Neural crest cell (in vitro differentiated cells): ENCODE measurements around the gene ZNF804B. TPM values are rescaled to one million over a fixed set of nuclear protein-coding genes. Genes with fewer than 3 reads are reported as not detected.

Experiments
- DNase-seq: peaks from one replicate; pipeline ENCODE4 v3.0.0; 2021; ENCODE audit warnings: low read depth, mixed read lengths, low spot score
- H3K27ac Mint-ChIP-seq: one replicate; pipeline ENCODE4 v1.8.0; 2021; ENCODE audit warnings: mild to moderate bottlenecking, mixed read lengths; ENCODE audit not compliant: unreplicated experiment
- H3K27me3 Mint-ChIP-seq: 2 replicates; pipeline ENCODE4 v1.8.0; 2021; ENCODE audit warnings: low read depth, mild to moderate bottlenecking, mixed read lengths
- H3K36me3 Mint-ChIP-seq: 2 replicates; pipeline ENCODE4 v1.8.0; 2021; ENCODE audit warnings: low read depth, mild to moderate bottlenecking, mixed read lengths
- H3K4me1 Mint-ChIP-seq: 2 replicates; pipeline ENCODE4 v1.8.0; 2021; ENCODE audit warnings: mixed read lengths
- H3K4me3 Mint-ChIP-seq: one replicate; pipeline ENCODE4 v1.8.0; 2021; ENCODE audit warnings: mild to moderate bottlenecking, mixed read lengths
- H3K9me3 Mint-ChIP-seq: 2 replicates; pipeline ENCODE4 v1.8.0; 2021; ENCODE audit warnings: mixed read lengths
- CTCF ChIP-seq: fragments of 200-600 bp; sonication (generic); conservative IDR thresholded peaks from 2 replicates; pipeline ENCODE4 v1.5.0; 2021; ENCODE audit warnings: antibody characterized with exemption, mild to moderate bottlenecking
- total RNA-seq: library from RNA; stranded (reverse); gene quantifications from 2 replicates; pipeline ENCODE4 v1.2.1, GENCODE V29; 2021

Gene ZNF804B
- total RNA-seq, 1 donor from 2014 or later: not detected

- Mint-ChIP-seq H3K36me3 (no peaks in the 10 kb centered on the region), H3K9me3 (no peaks in the 10 kb centered on the region), H3K4me3 (no peak overlapping the region), H3K27me3 (peaks cover 89% of the 10 kb centered on the region), H3K4me1 (peaks cover 13% of the 10 kb centered on the region), H3K27ac (no peak overlapping the region)
- no peak for TF ChIP-seq CTCF
- no peak for DNase-seq
Measured at GRCh38 chr7:88757371-88757770, 2.1 kb upstream of the ZNF804B start.

- H3K9me3 Mint-ChIP-seq: no peaks in the 10 kb centered on the region
- no peak overlapping the region for H3K27ac Mint-ChIP-seq
- no peak for TF ChIP-seq CTCF
- peaks cover 90% of the 10 kb centered on the region for H3K27me3 Mint-ChIP-seq
- peaks cover 13% of the 10 kb centered on the region for H3K4me1 Mint-ChIP-seq
- peak overlapping the region; percentile 89 for H3K4me3 Mint-ChIP-seq
- H3K36me3 Mint-ChIP-seq: no peaks in the 10 kb centered on the region
- DNase-seq: peak; percentile 33
Measured at GRCh38 chr7:88758381-88759229, 895 bp upstream of the ZNF804B start.

GRCh38 chr7:88760136-88760515 lies 626 bp downstream of the ZNF804B start:
- no peak for TF ChIP-seq CTCF
- Mint-ChIP-seq H3K27me3 (peaks cover 87% of the 10 kb centered on the region), H3K36me3 (no peaks in the 10 kb centered on the region), H3K27ac (no peak overlapping the region), H3K4me3 (peak overlapping the region; percentile 76), H3K4me1 (peaks cover 13% of the 10 kb centered on the region), H3K9me3 (no peaks in the 10 kb centered on the region)
- no peak for DNase-seq

GRCh38 chr7:88761779-88762178 lies 2.3 kb downstream of the ZNF804B start:
- Mint-ChIP-seq H3K36me3 (no peaks in the 10 kb centered on the region), H3K27me3 (peaks cover 78% of the 10 kb centered on the region), H3K9me3 (no peaks in the 10 kb centered on the region)

GRCh38 chr7:88771417-88771816 lies 11.9 kb downstream of the ZNF804B start:
- H3K4me3 Mint-ChIP-seq: no peak overlapping the region
- H3K4me1 Mint-ChIP-seq: no peaks in the 10 kb centered on the region
- DNase-seq: no peak
- no peak overlapping the region for H3K27ac Mint-ChIP-seq
- TF ChIP-seq CTCF: no peak
- peaks cover 8% of the 10 kb centered on the region for H3K27me3 Mint-ChIP-seq
- H3K9me3 Mint-ChIP-seq: no peaks in the 10 kb centered on the region
- H3K36me3 Mint-ChIP-seq: no peaks in the 10 kb centered on the region

More at GRCh38 chr7:88761779-88762178, 2.3 kb downstream of the ZNF804B start:
- DNase-seq: no peak
- TF ChIP-seq CTCF: no peak
- Mint-ChIP-seq H3K4me1 (peaks cover 13% of the 10 kb centered on the region), H3K27ac (no peak overlapping the region), H3K4me3 (no peak overlapping the region)
